SK-N-SH (cell line): ENCODE results near the gene LSM2. TPM values are rescaled to one million over a fixed set of nuclear protein-coding genes. Genes with fewer than 3 reads are reported as not detected.

Experiments used
- CTCF ChIA-PET: fragments of 300-600, 350-600 bp; formaldehyde crosslinking; extraction: SDS; loops from one replicate; lab custom pipeline; 2021; lab: Yijun Ruan, JAX
- POLR2A ChIA-PET: fragments of 350-600 bp; sonication (Branson Sonifier 250); formaldehyde crosslinking; extraction: SDS; loops from one replicate; lab custom pipeline; 2020; ENCODE audit warnings: antibody characterized with exemption, inconsistent platforms; lab: Yijun Ruan, JAX
- DNase-seq: peaks from one replicate; pipeline ENCODE4 v3.0.0; 2012
- H2AFZ ChIP-seq: fragments of 200-600 bp; sonication (generic); 2 replicates; pipeline ENCODE4 v1.8.1; 2016; ENCODE audit warnings: antibody characterized with exemption, mild to moderate bottlenecking, low read depth
- H3F3A ChIP-seq: fragments of 200-600 bp; sonication (generic); replicated peaks from 2 replicates; pipeline ENCODE3; 2016; ENCODE audit warnings: antibody characterized with exemption, mild to moderate bottlenecking; ENCODE audit not compliant: insufficient read depth
- H3K27ac ChIP-seq, 2 experiments: fragments of 200-500 bp in 1 of 2; fragments of 200-600 bp in 1 of 2; sonication (Bioruptor generic) in 1 of 2; sonication (generic), shearing (Covaris generic) in 1 of 2; 2 replicates each; pipeline versions ENCODE4 v1.5.1 to v1.6.1; 2014 to 2016; ENCODE audit warnings: low read depth in 2 of 2, inconsistent platforms in 1 of 2, low read length in 1 of 2, mild to moderate bottlenecking in 1 of 2, mixed read lengths in 1 of 2
- H3K27me3 ChIP-seq: fragments of 200-600 bp; sonication (generic), shearing (Covaris generic); 2 replicates; pipeline ENCODE4 v1.6.1; 2016; ENCODE audit warnings: mixed run types; ENCODE audit not compliant: insufficient read depth
- H3K36me3 ChIP-seq, 2 experiments: fragments of 200-500 bp in 1 of 2; fragments of 200-600 bp in 1 of 2; sonication (Bioruptor generic) in 1 of 2; sonication (generic) in 1 of 2; replicated peaks in 1 of 2; 2 replicates each; pipeline versions ENCODE3 to v1.5.1; 2014 to 2016; ENCODE audit warnings: low read length in 1 of 2, mild to moderate bottlenecking in 1 of 2; ENCODE audit not compliant: insufficient read depth in 2 of 2, control insufficient read depth in 1 of 2
- H3K4me1 ChIP-seq, 2 experiments: fragments of 200-500 bp in 1 of 2; fragments of 200-600 bp in 1 of 2; sonication (Bioruptor generic) in 1 of 2; sonication (generic), shearing (Covaris generic) in 1 of 2; 2 replicates each; pipeline versions ENCODE4 v1.5.1 to v1.6.1; 2014 to 2016; ENCODE audit warnings: low read depth in 1 of 2, low read length in 1 of 2, mixed run types in 1 of 2; ENCODE audit not compliant: insufficient read depth in 2 of 2, control insufficient read depth in 1 of 2
- H3K4me2 ChIP-seq: fragments of 200-600 bp; sonication (generic), shearing (Covaris generic); 2 replicates; pipeline ENCODE4 v1.6.1; 2017; ENCODE audit warnings: mixed run types
- H3K4me3 ChIP-seq, 2 experiments: fragments of 200-500 bp in 1 of 2; fragments of 200-600 bp in 1 of 2; sonication (Bioruptor generic) in 1 of 2; sonication (generic), shearing (Covaris generic) in 1 of 2; 2 replicates each; pipeline versions ENCODE4 v1.5.1 to v1.8.1; 2014 to 2016; ENCODE audit warnings: low read depth in 2 of 2, inconsistent platforms in 1 of 2, low read length in 1 of 2, mild to moderate bottlenecking in 1 of 2, mixed read lengths in 1 of 2, moderate library complexity in 1 of 2
- H3K79me2 ChIP-seq: fragments of 200-600 bp; sonication (generic); 2 replicates; pipeline ENCODE4 v1.8.1; 2017; ENCODE audit warnings: mild to moderate bottlenecking; ENCODE audit not compliant: insufficient read depth
- H3K9ac ChIP-seq: fragments of 200-600 bp; sonication (generic); 2 replicates; pipeline ENCODE4 v1.6.1; 2017; ENCODE audit warnings: mixed run types
- H3K9me2 ChIP-seq: fragments of 200-600 bp; sonication (generic); 2 replicates; pipeline ENCODE4 v1.6.1; 2017; ENCODE audit warnings: mixed run types
- H3K9me3 ChIP-seq: fragments of 200-600 bp; sonication (generic); 2 replicates; pipeline ENCODE4 v1.6.1; 2017; ENCODE audit warnings: mixed run types, mild to moderate bottlenecking, moderate library complexity
- H4K20me1 ChIP-seq: fragments of 200-600 bp; sonication (generic); 2 replicates; pipeline ENCODE4 v1.6.1; 2017; ENCODE audit warnings: mild to moderate bottlenecking, mixed run types; ENCODE audit not compliant: insufficient read depth
- ELF1 ChIP-seq: IDR thresholded peaks from 2 replicates; pipeline ENCODE4 v1.4.0; 2012
- EP300 ChIP-seq, 2 experiments: IDR thresholded peaks; 2 replicates each; pipeline versions ENCODE4 v1.4.0 to v1.6.1; 2012; ENCODE audit warnings: borderline replicate concordance in 1 of 2, low read depth in 1 of 2, low read length in 1 of 2
- FOSL2 ChIP-seq: IDR thresholded peaks from 2 replicates; pipeline ENCODE4 v1.4.0; 2012; ENCODE audit warnings: low read depth, mild to moderate bottlenecking, moderate library complexity, borderline replicate concordance
- FOXJ3 ChIP-seq: sonication (generic); formaldehyde crosslinking; IDR thresholded peaks from 2 replicates; pipeline ENCODE4 v1.5.1; 2020; ENCODE audit warnings: mild to moderate bottlenecking, missing genetic modification reagents
- FOXM1 ChIP-seq: IDR thresholded peaks from 2 replicates; pipeline ENCODE4 v1.4.0; 2012; ENCODE audit warnings: low read depth, mild to moderate bottlenecking
- GATA2 ChIP-seq: sonication (generic); formaldehyde crosslinking; IDR thresholded peaks from 2 replicates; pipeline ENCODE4 v1.5.0; 2020; ENCODE audit warnings: mild to moderate bottlenecking, missing genetic modification reagents
- IRF3 ChIP-seq: fragments of 150-350 bp; IDR thresholded peaks from 2 replicates; pipeline ENCODE4 v1.6.1; 2016; ENCODE audit warnings: mild to moderate bottlenecking, low read depth, low read length
- MXI1 ChIP-seq: IDR thresholded peaks from 2 replicates; pipeline ENCODE4 v1.6.1; 2012; ENCODE audit warnings: mild to moderate bottlenecking, low read depth, low read length, improper control_type of control experiment
- NRF1 ChIP-seq: IDR thresholded peaks from 2 replicates; pipeline ENCODE4 v1.6.1; 2012; ENCODE audit warnings: low read depth, mild to moderate bottlenecking, low read length
- RCOR1 ChIP-seq: fragments of 150-350 bp; IDR thresholded peaks from 2 replicates; pipeline ENCODE4 v1.6.1; 2017; ENCODE audit warnings: antibody characterized with exemption, low read length
- SIN3A ChIP-seq: IDR thresholded peaks from 2 replicates; pipeline ENCODE4 v1.6.1; 2012; ENCODE audit warnings: low read depth, mild to moderate bottlenecking, low read length, moderate library complexity, borderline replicate concordance
- SMC3 ChIP-seq: IDR thresholded peaks from 2 replicates; pipeline ENCODE4 v1.6.1; 2012; ENCODE audit warnings: low read depth, low read length, improper control_type of control experiment
- TCF12 ChIP-seq: IDR thresholded peaks from 2 replicates; pipeline ENCODE4 v1.4.0; 2012
- WGBS: methylation state at CpG from one replicate; pipeline ENCODE4 v1.1.6; 2017; ENCODE audit warnings: low lambda C conversion rate; 5-methylcytosine and 5-hydroxymethylcytosine counted together
- polyA plus RNA-seq, 3 experiments: library from polyadenylated mRNA; depleted of rRNA; stranded (reverse); fragments of >200 nt; gene quantifications; 2 replicates each; pipeline ENCODE4 v1.2.3, GENCODE V29; 2012
- TF ChIP-seq, protein P1 (sequence below): IDR thresholded peaks from 2 replicates; pipeline ENCODE4 v1.6.1; 2012; ENCODE audit warnings: mild to moderate bottlenecking, low read depth, low read length, moderate library complexity
- TF ChIP-seq, protein P2 (sequence below): IDR thresholded peaks from 2 replicates; pipeline ENCODE4 v1.4.0; 2012; ENCODE audit warnings: low read depth, borderline replicate concordance

LSM2 gene
- polyA plus RNA-seq, 1 of the 3 experiments (the other 2 are of a cell fraction), result 79.1 TPM

GRCh38 chr6:31764198-31764597, 42.6 kb downstream of the LSM2 start (continued):
- TF ChIP-seq, protein P1, sequence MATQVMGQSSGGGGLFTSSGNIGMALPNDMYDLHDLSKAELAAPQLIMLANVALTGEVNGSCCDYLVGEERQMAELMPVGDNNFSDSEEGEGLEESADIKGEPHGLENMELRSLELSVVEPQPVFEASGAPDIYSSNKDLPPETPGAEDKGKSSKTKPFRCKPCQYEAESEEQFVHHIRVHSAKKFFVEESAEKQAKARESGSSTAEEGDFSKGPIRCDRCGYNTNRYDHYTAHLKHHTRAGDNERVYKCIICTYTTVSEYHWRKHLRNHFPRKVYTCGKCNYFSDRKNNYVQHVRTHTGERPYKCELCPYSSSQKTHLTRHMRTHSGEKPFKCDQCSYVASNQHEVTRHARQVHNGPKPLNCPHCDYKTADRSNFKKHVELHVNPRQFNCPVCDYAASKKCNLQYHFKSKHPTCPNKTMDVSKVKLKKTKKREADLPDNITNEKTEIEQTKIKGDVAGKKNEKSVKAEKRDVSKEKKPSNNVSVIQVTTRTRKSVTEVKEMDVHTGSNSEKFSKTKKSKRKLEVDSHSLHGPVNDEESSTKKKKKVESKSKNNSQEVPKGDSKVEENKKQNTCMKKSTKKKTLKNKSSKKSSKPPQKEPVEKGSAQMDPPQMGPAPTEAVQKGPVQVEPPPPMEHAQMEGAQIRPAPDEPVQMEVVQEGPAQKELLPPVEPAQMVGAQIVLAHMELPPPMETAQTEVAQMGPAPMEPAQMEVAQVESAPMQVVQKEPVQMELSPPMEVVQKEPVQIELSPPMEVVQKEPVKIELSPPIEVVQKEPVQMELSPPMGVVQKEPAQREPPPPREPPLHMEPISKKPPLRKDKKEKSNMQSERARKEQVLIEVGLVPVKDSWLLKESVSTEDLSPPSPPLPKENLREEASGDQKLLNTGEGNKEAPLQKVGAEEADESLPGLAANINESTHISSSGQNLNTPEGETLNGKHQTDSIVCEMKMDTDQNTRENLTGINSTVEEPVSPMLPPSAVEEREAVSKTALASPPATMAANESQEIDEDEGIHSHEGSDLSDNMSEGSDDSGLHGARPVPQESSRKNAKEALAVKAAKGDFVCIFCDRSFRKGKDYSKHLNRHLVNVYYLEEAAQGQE, result no peak
- no peak for TF ChIP-seq FOSL2
- no peak for TF ChIP-seq TCF12
- no peak for TF ChIP-seq SMC3
- TF ChIP-seq FOXJ3 (CRISPR knock-in tag), result no peak
- no peak for TF ChIP-seq NRF1
- TF ChIP-seq, all 33 proteins: peak for 0

DNA sequence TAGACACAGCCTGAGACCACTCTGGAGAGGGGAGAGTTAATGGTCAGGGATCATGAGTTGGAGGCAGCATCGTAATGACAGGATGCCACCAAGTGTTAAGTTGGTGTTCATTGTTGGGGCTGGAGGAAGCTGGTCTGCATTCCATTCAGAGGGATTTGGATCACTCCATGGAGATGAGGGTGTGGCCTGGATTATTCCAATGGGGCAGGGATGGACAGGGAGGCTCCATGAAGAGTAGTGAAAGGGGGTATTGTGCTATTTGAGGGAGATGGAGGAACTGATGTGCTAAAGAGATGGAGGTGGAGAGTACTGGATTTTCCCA, 43.2 kb downstream of the LSM2 start:
- DNase-seq, result no peak
- 42% methylated on average over 1 of the region's 1 CpG for WGBS
- Histone ChIP-seq H3K27me3 (no peaks in the 10 kb centered on the region), H3K4me3 (no peak overlapping the region), H3K4me1 (peaks cover 0 to 8% of the 10 kb centered on the region in 2 experiments; a peak in 1 of 4 replicates), H3K9me2 (no peaks in the 10 kb centered on the region), H3K9me3 (no peaks in the 10 kb centered on the region), H3F3A (no peaks in the 10 kb centered on the region), H3K36me3 (no peaks in the 10 kb centered on the region), H3K27ac (no peak overlapping the region), H3K79me2 (no peaks in the 10 kb centered on the region), H3K4me2 (no peak overlapping the region), H3K9ac (no peak overlapping the region), H2AFZ (no peak overlapping the region), H4K20me1 (no peaks in the 10 kb centered on the region)
- TF ChIP-seq, protein P2, sequence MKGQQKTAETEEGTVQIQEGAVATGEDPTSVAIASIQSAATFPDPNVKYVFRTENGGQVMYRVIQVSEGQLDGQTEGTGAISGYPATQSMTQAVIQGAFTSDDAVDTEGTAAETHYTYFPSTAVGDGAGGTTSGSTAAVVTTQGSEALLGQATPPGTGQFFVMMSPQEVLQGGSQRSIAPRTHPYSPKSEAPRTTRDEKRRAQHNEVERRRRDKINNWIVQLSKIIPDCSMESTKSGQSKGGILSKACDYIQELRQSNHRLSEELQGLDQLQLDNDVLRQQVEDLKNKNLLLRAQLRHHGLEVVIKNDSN, result no peak
- TF ChIP-seq IRF3, result no peak
- no peak for TF ChIP-seq MXI1
- TF ChIP-seq EP300 (IDR thresholded peaks at IDR 0.05; ENCODE audit: borderline replicate concordance in 1 of 2, low read depth in 1 of 2, low read length in 1 of 2), result no peak
- TF ChIP-seq FOXM1, result no peak
- no peak for TF ChIP-seq ELF1
- no peak for TF ChIP-seq SIN3A
- TF ChIP-seq GATA2 (CRISPR knock-in tag), result no peak
- no peak for TF ChIP-seq SMC3
- no peak for TF ChIP-seq RCOR1
- POLR2A ChIA-PET, result no interaction called here
- CTCF ChIA-PET, result interaction anchor here (1.0 kb wide), 1 partner anchor 28 kb away, joined by 5 read pairs; no protein-coding TSS in a partner anchor
